GM19193 (cell line): ENCODE measurements around the gene TMEM271.

Experiments
- POLR2A ChIP-seq: IDR thresholded peaks from 4 replicates; pipeline ENCODE4 v1.6.1; 2011; ENCODE audit not compliant: insufficient read depth, insufficient read length; ENCODE audit errors: extremely low read depth

Gene TMEM271

GRCh38 chr4:600166-600565, 24.1 kb upstream of the TMEM271 start:
- TF ChIP-seq POLR2A = no peak

- no peak for TF ChIP-seq POLR2A
These were observed 22.8 kb upstream of the TMEM271 start for GRCh38 chr4:598925-599324.

- TF ChIP-seq POLR2A = no peak
These were observed 16.9 kb upstream of the TMEM271 start for GRCh38 chr4:592825-593520.

DNA sequence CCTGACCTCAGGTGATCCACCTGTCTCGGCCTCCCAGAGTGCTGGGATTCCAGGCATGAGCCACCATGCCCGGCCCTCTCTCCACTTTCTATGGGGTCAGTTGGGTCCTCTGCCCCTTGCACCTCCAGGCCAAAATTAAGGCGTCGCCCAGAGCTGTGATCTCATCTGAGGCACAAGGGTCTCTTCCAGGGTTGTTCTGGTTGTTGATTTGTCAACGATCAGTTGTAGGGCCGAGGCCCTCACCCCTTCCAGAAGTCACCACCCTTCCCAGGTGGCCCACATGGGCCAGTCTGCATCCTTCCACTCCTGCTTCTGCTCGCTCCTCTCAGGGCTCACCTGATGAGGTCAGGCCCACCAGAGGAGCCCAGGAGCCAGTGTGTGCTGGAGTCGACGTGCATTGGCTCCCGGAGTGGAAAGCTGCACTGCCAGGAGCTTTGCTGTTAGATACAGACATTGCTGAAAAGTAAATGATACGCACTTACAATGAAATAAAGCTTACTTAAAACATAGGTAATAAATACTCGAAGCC, 14.3 kb upstream of the TMEM271 start:
- no peak for TF ChIP-seq POLR2A

- no peak for TF ChIP-seq POLR2A
These were observed 13.3 kb upstream of the TMEM271 start for GRCh38 chr4:589219-589963.

GRCh38 chr4:588351-588849, 12.3 kb upstream of the TMEM271 start:
- no peak for TF ChIP-seq POLR2A

- no peak for TF ChIP-seq POLR2A
These were observed 11.7 kb upstream of the TMEM271 start for GRCh38 chr4:587671-588350.

GRCh38 chr4:583820-584219, 7.7 kb upstream of the TMEM271 start:
- no peak for TF ChIP-seq POLR2A

- no peak for TF ChIP-seq POLR2A
These were observed 5.8 kb upstream of the TMEM271 start for GRCh38 chr4:581753-582361.

- TF ChIP-seq POLR2A = no peak
These were observed 5.1 kb upstream of the TMEM271 start for GRCh38 chr4:581181-581580.

GRCh38 chr4:579543-580175, 3.6 kb upstream of the TMEM271 start:
- TF ChIP-seq POLR2A = no peak

GRCh38 chr4:578451-579443, 2.7 kb upstream of the TMEM271 start:
- TF ChIP-seq POLR2A = no peak
